GM15510 (cell line): ENCODE results near the gene PDK3.

ENCODE experiments used
- POLR2A ChIP-seq: IDR thresholded peaks from 3 replicates; pipeline ENCODE4 v1.6.1; 2011; ENCODE audit warnings: borderline replicate concordance; ENCODE audit not compliant: insufficient read length; ENCODE audit errors: extremely low read depth

The PDK3 gene

GRCh38 chrX:24464836-24465531, at the start of gene PDK3:
PDK3 (plus strand) TSS chrX:24465286; CDS start chrX:24465456, 170 bp downstream.
- peak; percentile 75 for TF ChIP-seq POLR2A

GRCh38 chrX:24415921-24416320, 49.2 kb upstream of the PDK3 start:
- no peak for TF ChIP-seq POLR2A

- TF ChIP-seq POLR2A: no peak
These were observed 41.1 kb upstream of the PDK3 start for GRCh38 chrX:24423960-24424359.

GRCh38 chrX:24424948-24425347, 40.1 kb upstream of the PDK3 start:
- no peak for TF ChIP-seq POLR2A

- no peak for TF ChIP-seq POLR2A
These were observed 39.3 kb upstream of the PDK3 start for GRCh38 chrX:24425806-24426205.

GRCh38 chrX:24426340-24426913, 38.7 kb upstream of the PDK3 start:
- no peak for TF ChIP-seq POLR2A

GRCh38 chrX:24426921-24427746, 38.0 kb upstream of the PDK3 start:
- TF ChIP-seq POLR2A: no peak

GRCh38 chrX:24427747-24428019, 37.4 kb upstream of the PDK3 start:
- no peak for TF ChIP-seq POLR2A

- no peak for TF ChIP-seq POLR2A
These were observed 36.6 kb upstream of the PDK3 start for GRCh38 chrX:24428516-24428915.

- TF ChIP-seq POLR2A: no peak
These were observed 30.0 kb upstream of the PDK3 start for GRCh38 chrX:24435060-24435459.

- no peak for TF ChIP-seq POLR2A
These were observed 21.2 kb upstream of the PDK3 start for GRCh38 chrX:24443918-24444317.

- no peak for TF ChIP-seq POLR2A
These were observed 20.4 kb upstream of the PDK3 start for GRCh38 chrX:24444645-24445044.

- TF ChIP-seq POLR2A: no peak
These were observed 16.3 kb upstream of the PDK3 start for GRCh38 chrX:24448762-24449250.

- TF ChIP-seq POLR2A: no peak
These were observed 2.0 kb upstream of the PDK3 start for GRCh38 chrX:24463077-24463476.

- TF ChIP-seq POLR2A: no peak
These were observed 619 bp upstream of the PDK3 start for GRCh38 chrX:24464498-24464835.

GRCh38 chrX:24465532-24465865, 413 bp downstream of the PDK3 start:
- no peak for TF ChIP-seq POLR2A

GRCh38 chrX:24466025-24466424, 939 bp downstream of the PDK3 start:
- TF ChIP-seq POLR2A: no peak

- TF ChIP-seq POLR2A: no peak
These were observed 3.2 kb downstream of the PDK3 start for GRCh38 chrX:24468245-24468644.
